Kidney (tissue), 14 donors: ENCODE results near the gene ARHGEF26. TPM values are rescaled to one million over a fixed set of nuclear protein-coding genes. Genes with fewer than 3 reads are reported as not detected.

Experiments
- DNase-seq, 5 donors: peaks; one replicate each; pipeline ENCODE4 v3.0.0-alpha.2; 2013 to 2020
- FAIRE-seq: peaks from 2 replicates; lab custom pipeline; 2012; peaks lifted over from hg19 to GRCh38; lab: Jason Lieb, UNC
- H3K27ac ChIP-seq, 2 donors: one replicate each; pipeline ENCODE4 v1.7.0; 2013; ENCODE audit warnings: low read depth in 2 of 2, low read length in 2 of 2, inconsistent platforms in 1 of 2
- H3K27me3 ChIP-seq: one replicate; pipeline ENCODE4 v1.7.1; 2013; ENCODE audit warnings: low read length, inconsistent platforms; ENCODE audit not compliant: control insufficient read depth, insufficient read depth
- H3K36me3 ChIP-seq, 3 donors: one replicate each; pipeline versions ENCODE4 v1.7.0 to v1.7.1; 2013; ENCODE audit warnings: low read length in 3 of 3, control low read depth in 1 of 3, inconsistent platforms in 1 of 3; ENCODE audit not compliant: insufficient read depth in 3 of 3, control insufficient read depth in 2 of 3
- H3K4me1 ChIP-seq, 3 donors: one replicate each; pipeline versions ENCODE4 v1.7.0 to v1.7.1; 2013; ENCODE audit warnings: low read length in 3 of 3, inconsistent platforms in 1 of 3, low read depth in 1 of 3; ENCODE audit not compliant: control insufficient read depth in 2 of 3, insufficient read depth in 2 of 3
- H3K4me3 ChIP-seq, 3 donors: one replicate each; pipeline versions ENCODE4 v1.7.0 to v1.8.1; 2013; ENCODE audit warnings: low read length in 3 of 3, control low read depth in 1 of 3, inconsistent platforms in 1 of 3
- H3K9ac ChIP-seq, 3 donors: one replicate each; pipeline versions ENCODE4 v1.7.0 to v1.7.1; 2013; ENCODE audit warnings: low read length in 3 of 3, control low read depth in 1 of 3, inconsistent platforms in 1 of 3
- H3K9me3 ChIP-seq, 3 donors: one replicate each; pipeline versions ENCODE4 v1.7.0 to v1.7.1; 2013; ENCODE audit warnings: low read length in 3 of 3, control low read depth in 1 of 3, inconsistent platforms in 1 of 3; ENCODE audit not compliant: control insufficient read depth in 2 of 3, insufficient read depth in 1 of 3
- intact Hi-C: fragments of 100-400 bp; cut with DNase I; formaldehyde crosslinking; loops from one replicate; pipeline ENCODE4 v1.11.1; 2022
- polyA plus RNA-seq: library from polyadenylated mRNA; stranded (reverse); fragments of 350-450 nt; fragmentation: Illumina TruSeq; extraction: RNeasy Lipid Tissue Mini Kit (QIAGEN cat#74804); gene quantifications from one replicate; pipeline ENCODE4 v1.2.3, GENCODE V29; 2014; ENCODE audit warnings: low read depth, low replicate concordance; ENCODE audit not compliant: insufficient read depth
- total RNA-seq: library from RNA; stranded (reverse); fragmentation: NEBNext Ultra II Directional; extraction: Animal tissue kit (Norgen Biotek cat#: 25700); gene quantifications from one replicate; pipeline ENCODE4 v1.2.1, GENCODE V29; 2021
- TF ChIP-seq, protein P1 (sequence below): IDR thresholded peaks from 3 replicates; pipeline ENCODE4 v1.5.1; 2012; ENCODE audit warnings: mild to moderate bottlenecking, moderate library complexity, borderline replicate concordance; ENCODE audit not compliant: insufficient read depth; ENCODE audit errors: extremely low read depth
- donor health status: control.
- donor health status: control.
- donor health status: control.
- donor health status: control.
- donor health status: control.
- donor health status: DM: yes; HTN: yes; CAD: no.
- donor health status: Normal renal cell carcinoma (clear cell type).

Gene ARHGEF26
- total and polyA plus RNA-seq, 2 donors from 2014 or later = 3.9 to 4.8 TPM

DNA sequence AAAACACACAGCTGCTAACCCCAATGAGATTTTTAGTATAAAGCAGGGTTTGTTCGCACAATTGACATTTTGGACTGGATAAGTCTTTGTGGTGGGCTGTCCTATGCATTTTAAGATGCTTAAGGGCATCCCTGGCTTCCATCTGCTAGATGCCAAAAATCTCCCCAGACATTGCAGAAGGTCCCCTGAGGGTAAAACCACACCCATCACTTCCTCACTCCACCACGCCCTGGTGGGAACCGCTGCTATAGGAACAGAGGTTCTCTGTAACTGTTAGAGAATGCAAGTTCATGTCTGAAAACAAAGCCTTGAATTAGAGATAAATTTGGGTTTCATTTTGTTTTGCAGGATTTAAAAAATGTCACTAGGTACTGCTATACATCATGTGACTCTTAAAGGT is 67.7 kb downstream of the ARHGEF26 start:
- intact Hi-C loops = no loop called here
- no peak overlapping the region for H3K9ac ChIP-seq
- DNase-seq = no peak
- FAIRE-seq = no peak
- no peaks in the 10 kb centered on the region for H3K4me1 ChIP-seq
- H3K4me3 ChIP-seq = no peak overlapping the region
- H3K27me3 ChIP-seq = no peaks in the 10 kb centered on the region
- no peak overlapping the region for H3K27ac ChIP-seq
- no peaks in the 10 kb centered on the region for H3K36me3 ChIP-seq
- no peaks in the 10 kb centered on the region for H3K9me3 ChIP-seq
- TF ChIP-seq, protein P1, sequence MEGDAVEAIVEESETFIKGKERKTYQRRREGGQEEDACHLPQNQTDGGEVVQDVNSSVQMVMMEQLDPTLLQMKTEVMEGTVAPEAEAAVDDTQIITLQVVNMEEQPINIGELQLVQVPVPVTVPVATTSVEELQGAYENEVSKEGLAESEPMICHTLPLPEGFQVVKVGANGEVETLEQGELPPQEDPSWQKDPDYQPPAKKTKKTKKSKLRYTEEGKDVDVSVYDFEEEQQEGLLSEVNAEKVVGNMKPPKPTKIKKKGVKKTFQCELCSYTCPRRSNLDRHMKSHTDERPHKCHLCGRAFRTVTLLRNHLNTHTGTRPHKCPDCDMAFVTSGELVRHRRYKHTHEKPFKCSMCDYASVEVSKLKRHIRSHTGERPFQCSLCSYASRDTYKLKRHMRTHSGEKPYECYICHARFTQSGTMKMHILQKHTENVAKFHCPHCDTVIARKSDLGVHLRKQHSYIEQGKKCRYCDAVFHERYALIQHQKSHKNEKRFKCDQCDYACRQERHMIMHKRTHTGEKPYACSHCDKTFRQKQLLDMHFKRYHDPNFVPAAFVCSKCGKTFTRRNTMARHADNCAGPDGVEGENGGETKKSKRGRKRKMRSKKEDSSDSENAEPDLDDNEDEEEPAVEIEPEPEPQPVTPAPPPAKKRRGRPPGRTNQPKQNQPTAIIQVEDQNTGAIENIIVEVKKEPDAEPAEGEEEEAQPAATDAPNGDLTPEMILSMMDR = no peak

DNA sequence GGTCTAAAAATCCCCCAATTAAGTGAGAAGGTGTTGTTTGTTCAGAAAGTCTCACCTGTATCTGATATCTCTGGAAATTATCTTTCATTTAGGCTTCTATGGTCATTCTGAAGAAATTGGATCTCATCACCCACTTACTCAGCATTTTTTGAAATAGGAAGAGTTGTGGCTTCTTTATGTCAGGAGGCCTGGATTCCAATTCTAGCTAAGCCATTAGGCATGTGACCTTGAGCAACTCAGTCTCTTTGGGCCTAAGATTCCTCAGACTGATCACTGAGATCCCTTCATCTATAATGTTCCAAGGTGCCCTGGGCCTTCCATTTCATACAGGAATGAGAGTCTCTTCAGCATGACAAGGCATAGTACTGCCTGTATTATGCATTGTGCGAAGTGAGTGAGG is 70.3 kb downstream of the ARHGEF26 start:
- no peaks in the 10 kb centered on the region for H3K36me3 ChIP-seq
- H3K9ac ChIP-seq = no peak overlapping the region
- TF ChIP-seq, protein P1 = no peak
- H3K27me3 ChIP-seq = no peaks in the 10 kb centered on the region
- FAIRE-seq = no peak
- intact Hi-C loops = no loop called here
- no peak overlapping the region for H3K27ac ChIP-seq
- no peak for DNase-seq
- no peaks in the 10 kb centered on the region for H3K4me1 ChIP-seq
- no peak overlapping the region for H3K4me3 ChIP-seq
- no peaks in the 10 kb centered on the region for H3K9me3 ChIP-seq

DNA sequence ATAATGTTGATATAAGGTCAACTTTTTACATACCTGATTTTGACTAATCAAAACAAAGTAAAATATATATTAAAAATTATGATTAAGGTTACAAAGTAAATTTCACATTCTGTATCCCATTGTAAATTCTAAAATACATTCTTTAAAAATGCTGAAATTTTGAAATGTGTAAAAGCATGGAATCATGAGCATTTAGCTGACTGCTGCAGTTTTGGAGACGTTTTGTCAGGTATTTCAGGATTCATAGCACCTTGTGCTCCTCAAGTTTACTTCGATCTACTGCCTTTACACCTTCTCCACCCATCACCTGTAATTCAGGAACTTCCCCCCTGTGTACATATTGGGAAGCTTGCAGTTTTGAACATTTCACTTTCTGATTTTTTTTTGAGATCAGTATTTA is 71.0 kb downstream of the ARHGEF26 start:
- H3K4me3 ChIP-seq = no peak overlapping the region
- H3K36me3 ChIP-seq = no peaks in the 10 kb centered on the region
- no peaks in the 10 kb centered on the region for H3K4me1 ChIP-seq
- TF ChIP-seq, protein P1 = no peak
- no peak for FAIRE-seq
- no peaks in the 10 kb centered on the region for H3K27me3 ChIP-seq
- no peak overlapping the region for H3K9ac ChIP-seq
- no peak overlapping the region for H3K27ac ChIP-seq
- no peak for DNase-seq
- no peaks in the 10 kb centered on the region for H3K9me3 ChIP-seq
- intact Hi-C loops = no loop called here

DNA sequence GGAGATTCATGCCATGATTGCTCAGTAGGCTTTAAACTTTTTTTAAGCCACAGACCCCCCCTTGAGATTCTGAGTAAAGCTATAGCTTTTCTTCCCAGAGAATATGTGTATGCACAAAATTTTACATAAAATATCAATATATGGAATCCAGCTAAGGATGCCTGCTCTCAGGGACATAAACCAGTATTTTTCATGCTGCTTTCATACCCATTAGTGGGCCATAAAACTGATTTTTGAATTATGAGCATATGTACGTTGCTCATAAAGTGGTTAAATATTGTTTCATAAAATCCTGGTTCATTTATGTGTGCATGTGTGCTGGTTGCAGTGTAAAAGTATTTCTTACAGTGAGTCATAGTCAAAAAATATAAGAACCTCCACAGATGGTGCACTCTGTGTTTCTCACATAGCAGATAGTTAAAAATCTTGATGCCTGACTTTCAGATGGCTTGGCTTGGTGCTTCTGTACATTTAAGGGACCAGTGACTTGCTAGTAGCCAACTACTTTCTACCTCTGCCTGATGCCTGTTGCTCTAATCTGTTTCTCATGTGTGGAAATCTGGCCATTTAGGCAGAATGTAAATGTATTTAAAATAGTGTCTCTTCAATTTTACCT is 71.9 kb downstream of the ARHGEF26 start:
- Histone ChIP-seq H3K9ac (no peak overlapping the region), H3K4me1 (no peaks in the 10 kb centered on the region), H3K27me3 (no peaks in the 10 kb centered on the region), H3K36me3 (no peaks in the 10 kb centered on the region), H3K4me3 (no peak overlapping the region), H3K27ac (no peak overlapping the region), H3K9me3 (no peaks in the 10 kb centered on the region)
- no peak for DNase-seq
- intact Hi-C loops = no loop called here
- TF ChIP-seq, protein P1 = no peak
- FAIRE-seq = no peak
